Glutamatergic neuron (in vitro differentiated cells): ENCODE results near the gene GSTO1. TPM values are rescaled to one million over a fixed set of nuclear protein-coding genes. Genes with fewer than 3 reads are reported as not detected.

Experiments used
- DNase-seq: peaks from one replicate; pipeline ENCODE4 v3.0.0; 2022
- H3K27ac Mint-ChIP-seq: one replicate; pipeline ENCODE4 v1.8.0; 2020; ENCODE audit warnings: mild to moderate bottlenecking, mixed read lengths, inconsistent platforms; ENCODE audit not compliant: unreplicated experiment
- H3K27me3 Mint-ChIP-seq: one replicate; pipeline ENCODE4 v1.8.0; 2020; ENCODE audit warnings: mild to moderate bottlenecking, moderate library complexity, mixed read lengths, inconsistent platforms; ENCODE audit not compliant: unreplicated experiment
- H3K36me3 Mint-ChIP-seq: one replicate; pipeline ENCODE4 v1.8.0; 2020; ENCODE audit warnings: mild to moderate bottlenecking, mixed read lengths, inconsistent platforms; ENCODE audit not compliant: unreplicated experiment
- H3K4me1 Mint-ChIP-seq: one replicate; pipeline ENCODE4 v1.8.0; 2020; ENCODE audit warnings: mild to moderate bottlenecking, low read depth, mixed read lengths, inconsistent platforms; ENCODE audit not compliant: unreplicated experiment
- H3K4me3 Mint-ChIP-seq: one replicate; pipeline ENCODE4 v1.8.0; 2020; ENCODE audit warnings: mild to moderate bottlenecking, mixed read lengths, inconsistent platforms; ENCODE audit not compliant: unreplicated experiment
- H3K9me3 Mint-ChIP-seq: one replicate; pipeline ENCODE4 v1.8.0; 2020; ENCODE audit warnings: mild to moderate bottlenecking, moderate library complexity, mixed read lengths, inconsistent platforms; ENCODE audit not compliant: unreplicated experiment
- total RNA-seq: library from RNA; stranded (reverse); fragmentation: NEBNext Ultra II Directional; extraction: Animal tissue kit (Norgen Biotek cat#: 25700); gene quantifications from one replicate; pipeline ENCODE4 v1.2.1, GENCODE V29; 2021; ENCODE audit not compliant: unreplicated experiment
- TF ChIP-seq, protein P1 (sequence below): fragments of 200-600 bp; sonication (generic); IDR thresholded peaks from one replicate; pipeline ENCODE4 v1.5.0; 2021; ENCODE audit not compliant: partially characterized antibody, unreplicated experiment

GSTO1 gene
- total RNA-seq, 1 donor from 2014 or later = 26.8 TPM

DNA sequence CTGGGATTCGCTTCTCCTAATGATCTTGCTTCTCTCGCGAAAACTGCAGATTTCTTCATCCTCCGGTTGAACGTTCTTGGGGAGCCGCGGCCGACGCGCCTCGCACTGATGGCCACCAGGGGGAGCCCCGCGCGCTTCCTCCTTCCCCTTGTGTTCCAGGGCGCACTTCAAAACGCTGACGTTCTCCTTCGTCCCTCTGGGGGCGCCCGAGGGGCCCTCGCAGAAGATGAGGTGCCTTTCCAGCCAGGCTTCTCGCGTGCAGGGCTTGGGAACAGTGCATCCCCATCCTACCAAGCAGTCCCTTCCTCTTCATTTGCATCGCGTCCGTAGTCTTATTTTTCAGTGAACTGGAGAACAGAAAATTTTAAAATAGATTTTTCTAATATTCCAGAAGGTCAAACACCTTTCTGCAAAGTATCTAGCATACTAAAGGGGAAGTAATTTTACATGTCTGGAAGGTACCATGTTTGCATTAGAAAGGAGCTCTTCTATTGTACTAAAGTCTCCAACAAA is 36.8 kb downstream of the GSTO1 start:
- DNase-seq = peak; percentile 91
- TF ChIP-seq, protein P1, sequence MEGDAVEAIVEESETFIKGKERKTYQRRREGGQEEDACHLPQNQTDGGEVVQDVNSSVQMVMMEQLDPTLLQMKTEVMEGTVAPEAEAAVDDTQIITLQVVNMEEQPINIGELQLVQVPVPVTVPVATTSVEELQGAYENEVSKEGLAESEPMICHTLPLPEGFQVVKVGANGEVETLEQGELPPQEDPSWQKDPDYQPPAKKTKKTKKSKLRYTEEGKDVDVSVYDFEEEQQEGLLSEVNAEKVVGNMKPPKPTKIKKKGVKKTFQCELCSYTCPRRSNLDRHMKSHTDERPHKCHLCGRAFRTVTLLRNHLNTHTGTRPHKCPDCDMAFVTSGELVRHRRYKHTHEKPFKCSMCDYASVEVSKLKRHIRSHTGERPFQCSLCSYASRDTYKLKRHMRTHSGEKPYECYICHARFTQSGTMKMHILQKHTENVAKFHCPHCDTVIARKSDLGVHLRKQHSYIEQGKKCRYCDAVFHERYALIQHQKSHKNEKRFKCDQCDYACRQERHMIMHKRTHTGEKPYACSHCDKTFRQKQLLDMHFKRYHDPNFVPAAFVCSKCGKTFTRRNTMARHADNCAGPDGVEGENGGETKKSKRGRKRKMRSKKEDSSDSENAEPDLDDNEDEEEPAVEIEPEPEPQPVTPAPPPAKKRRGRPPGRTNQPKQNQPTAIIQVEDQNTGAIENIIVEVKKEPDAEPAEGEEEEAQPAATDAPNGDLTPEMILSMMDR = peak; percentile 99
- H3K4me1 Mint-ChIP-seq = no peaks in the 10 kb centered on the region
- peaks cover 2% of the 10 kb centered on the region for H3K27me3 Mint-ChIP-seq
- no peak overlapping the region for H3K4me3 Mint-ChIP-seq
- no peaks in the 10 kb centered on the region for H3K36me3 Mint-ChIP-seq
- no peaks in the 10 kb centered on the region for H3K9me3 Mint-ChIP-seq
- H3K27ac Mint-ChIP-seq = no peak overlapping the region

DNA sequence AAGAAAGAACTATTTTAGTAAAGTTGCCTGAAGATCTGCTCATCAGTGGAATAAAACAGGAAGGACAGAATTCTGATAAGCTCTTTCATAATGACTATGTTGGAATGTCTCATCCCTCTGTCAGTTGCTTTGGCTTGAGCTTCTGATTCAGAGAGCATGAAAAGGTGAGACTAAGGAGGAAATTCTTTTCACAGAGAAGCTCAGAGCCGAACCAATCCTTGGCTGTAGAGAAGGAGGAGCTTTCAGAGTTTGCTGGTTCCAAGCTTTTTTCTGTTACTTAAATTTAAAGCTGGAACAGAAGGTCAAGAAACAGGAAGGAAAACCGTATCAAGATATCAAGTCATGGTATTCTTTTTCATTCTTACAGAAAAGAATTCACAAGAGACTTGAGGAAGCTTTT is 38.3 kb downstream of the GSTO1 start:
- no peak for DNase-seq
- H3K4me3 Mint-ChIP-seq = no peak overlapping the region
- H3K27ac Mint-ChIP-seq = no peak overlapping the region
- H3K9me3 Mint-ChIP-seq = no peaks in the 10 kb centered on the region
- no peaks in the 10 kb centered on the region for H3K36me3 Mint-ChIP-seq
- H3K27me3 Mint-ChIP-seq = peaks cover 2% of the 10 kb centered on the region
- peaks cover 8% of the 10 kb centered on the region for H3K4me1 Mint-ChIP-seq
- TF ChIP-seq, protein P1 = no peak

DNA sequence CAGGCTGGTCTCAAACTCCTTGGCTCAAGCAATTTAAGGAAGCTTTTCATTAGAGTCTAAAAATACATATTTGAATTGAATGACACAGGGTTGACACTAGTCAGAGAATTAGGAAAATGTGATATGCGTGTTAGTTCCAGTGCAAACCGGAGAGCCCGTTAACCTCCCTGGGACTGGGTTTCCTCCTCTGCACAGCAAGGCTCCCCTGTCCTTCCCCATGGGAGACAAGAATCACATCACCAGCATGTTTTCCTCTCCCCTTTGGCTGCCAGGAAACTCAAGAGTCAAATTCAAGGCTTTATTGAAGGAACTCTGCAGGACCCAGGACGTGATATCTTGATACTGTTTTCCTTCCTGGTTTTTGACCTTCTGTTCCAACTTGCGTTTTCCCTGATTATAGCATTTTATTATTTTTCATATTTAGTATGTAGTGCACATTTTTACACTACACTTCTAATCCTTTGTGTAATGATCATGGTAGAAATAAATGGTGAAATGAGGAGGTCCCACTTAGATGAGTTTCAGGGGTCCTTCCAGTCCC is 39.2 kb downstream of the GSTO1 start:
- Mint-ChIP-seq H3K4me1 (peaks cover 9% of the 10 kb centered on the region), H3K4me3 (no peak overlapping the region), H3K9me3 (no peaks in the 10 kb centered on the region), H3K27ac (no peak overlapping the region), H3K27me3 (peaks cover 2% of the 10 kb centered on the region), H3K36me3 (no peaks in the 10 kb centered on the region)
- TF ChIP-seq, protein P1 = no peak
- DNase-seq = no peak

DNA sequence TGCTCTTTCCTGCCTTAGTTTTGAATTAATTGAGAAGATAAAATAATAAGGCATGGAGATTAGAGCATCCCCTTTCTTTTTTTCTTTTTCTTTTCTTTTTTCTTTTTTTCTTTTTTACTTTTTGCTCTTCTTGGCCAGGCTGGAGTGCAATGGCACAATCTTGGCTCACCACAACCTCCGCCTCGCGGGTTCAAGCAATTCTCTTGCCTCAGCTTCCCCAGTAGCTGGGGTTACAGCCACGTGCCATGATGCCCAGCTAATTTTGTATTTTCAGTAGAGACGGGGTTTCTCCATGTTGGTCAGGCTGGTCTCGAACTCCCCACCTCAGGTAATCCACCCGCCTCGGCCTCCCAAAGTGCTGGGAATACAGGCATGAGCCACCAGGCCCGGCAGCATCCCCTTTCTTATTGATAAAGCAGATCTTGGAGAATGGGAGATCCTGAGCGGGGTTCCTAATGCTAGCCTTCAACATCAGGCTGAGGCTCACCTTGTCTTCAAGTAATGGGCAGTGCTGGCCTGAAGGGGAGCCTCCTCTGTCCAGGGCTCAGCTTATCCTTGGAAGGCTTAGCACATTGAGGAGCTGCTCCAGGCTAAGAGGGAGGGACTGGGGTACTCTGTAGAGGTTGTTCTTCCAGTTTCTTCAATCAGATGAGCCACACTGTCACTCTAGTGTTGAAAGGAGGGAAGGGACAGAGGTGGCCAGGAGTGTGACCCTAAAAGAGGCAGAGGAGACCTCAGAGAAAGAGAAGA is 42.2 kb downstream of the GSTO1 start:
- Mint-ChIP-seq H3K4me3 (no peak overlapping the region), H3K27ac (no peak overlapping the region), H3K4me1 (peaks cover 37% of the 10 kb centered on the region), H3K36me3 (no peaks in the 10 kb centered on the region), H3K27me3 (peaks cover 6% of the 10 kb centered on the region), H3K9me3 (peaks cover 8% of the 10 kb centered on the region)
- TF ChIP-seq, protein P1 = no peak
- DNase-seq = no peak
